SK-N-SH (cell line): ENCODE results near the gene SMC1A. TPM values are rescaled to one million over a fixed set of nuclear protein-coding genes. Genes with fewer than 3 reads are reported as not detected.

Experiments used
- CTCF ChIA-PET: fragments of 300-600, 350-600 bp; formaldehyde crosslinking; extraction: SDS; loops from one replicate; lab custom pipeline; 2021; lab: Yijun Ruan, JAX
- POLR2A ChIA-PET: fragments of 350-600 bp; sonication (Branson Sonifier 250); formaldehyde crosslinking; extraction: SDS; loops from one replicate; lab custom pipeline; 2020; ENCODE audit warnings: antibody characterized with exemption, inconsistent platforms; lab: Yijun Ruan, JAX
- DNase-seq: peaks from one replicate; pipeline ENCODE4 v3.0.0; 2012
- H2AFZ ChIP-seq: fragments of 200-600 bp; sonication (generic); 2 replicates; pipeline ENCODE4 v1.8.1; 2016; ENCODE audit warnings: antibody characterized with exemption, mild to moderate bottlenecking, low read depth
- H3F3A ChIP-seq: fragments of 200-600 bp; sonication (generic); replicated peaks from 2 replicates; pipeline ENCODE3; 2016; ENCODE audit warnings: antibody characterized with exemption, mild to moderate bottlenecking; ENCODE audit not compliant: insufficient read depth
- H3K27ac ChIP-seq, 2 experiments: fragments of 200-500 bp in 1 of 2; fragments of 200-600 bp in 1 of 2; sonication (Bioruptor generic) in 1 of 2; sonication (generic), shearing (Covaris generic) in 1 of 2; 2 replicates each; pipeline versions ENCODE4 v1.5.1 to v1.6.1; 2014 to 2016; ENCODE audit warnings: low read depth in 2 of 2, inconsistent platforms in 1 of 2, low read length in 1 of 2, mild to moderate bottlenecking in 1 of 2, mixed read lengths in 1 of 2
- H3K27me3 ChIP-seq: fragments of 200-600 bp; sonication (generic), shearing (Covaris generic); 2 replicates; pipeline ENCODE4 v1.6.1; 2016; ENCODE audit warnings: mixed run types; ENCODE audit not compliant: insufficient read depth
- H3K36me3 ChIP-seq, 2 experiments: fragments of 200-500 bp in 1 of 2; fragments of 200-600 bp in 1 of 2; sonication (Bioruptor generic) in 1 of 2; sonication (generic) in 1 of 2; replicated peaks in 1 of 2; 2 replicates each; pipeline versions ENCODE3 to v1.5.1; 2014 to 2016; ENCODE audit warnings: low read length in 1 of 2, mild to moderate bottlenecking in 1 of 2; ENCODE audit not compliant: insufficient read depth in 2 of 2, control insufficient read depth in 1 of 2
- H3K4me1 ChIP-seq, 2 experiments: fragments of 200-500 bp in 1 of 2; fragments of 200-600 bp in 1 of 2; sonication (Bioruptor generic) in 1 of 2; sonication (generic), shearing (Covaris generic) in 1 of 2; 2 replicates each; pipeline versions ENCODE4 v1.5.1 to v1.6.1; 2014 to 2016; ENCODE audit warnings: low read depth in 1 of 2, low read length in 1 of 2, mixed run types in 1 of 2; ENCODE audit not compliant: insufficient read depth in 2 of 2, control insufficient read depth in 1 of 2
- H3K4me2 ChIP-seq: fragments of 200-600 bp; sonication (generic), shearing (Covaris generic); 2 replicates; pipeline ENCODE4 v1.6.1; 2017; ENCODE audit warnings: mixed run types
- H3K4me3 ChIP-seq, 2 experiments: fragments of 200-500 bp in 1 of 2; fragments of 200-600 bp in 1 of 2; sonication (Bioruptor generic) in 1 of 2; sonication (generic), shearing (Covaris generic) in 1 of 2; 2 replicates each; pipeline versions ENCODE4 v1.5.1 to v1.8.1; 2014 to 2016; ENCODE audit warnings: low read depth in 2 of 2, inconsistent platforms in 1 of 2, low read length in 1 of 2, mild to moderate bottlenecking in 1 of 2, mixed read lengths in 1 of 2, moderate library complexity in 1 of 2
- H3K79me2 ChIP-seq: fragments of 200-600 bp; sonication (generic); 2 replicates; pipeline ENCODE4 v1.8.1; 2017; ENCODE audit warnings: mild to moderate bottlenecking; ENCODE audit not compliant: insufficient read depth
- H3K9ac ChIP-seq: fragments of 200-600 bp; sonication (generic); 2 replicates; pipeline ENCODE4 v1.6.1; 2017; ENCODE audit warnings: mixed run types
- H3K9me2 ChIP-seq: fragments of 200-600 bp; sonication (generic); 2 replicates; pipeline ENCODE4 v1.6.1; 2017; ENCODE audit warnings: mixed run types
- H3K9me3 ChIP-seq: fragments of 200-600 bp; sonication (generic); 2 replicates; pipeline ENCODE4 v1.6.1; 2017; ENCODE audit warnings: mixed run types, mild to moderate bottlenecking, moderate library complexity
- H4K20me1 ChIP-seq: fragments of 200-600 bp; sonication (generic); 2 replicates; pipeline ENCODE4 v1.6.1; 2017; ENCODE audit warnings: mild to moderate bottlenecking, mixed run types; ENCODE audit not compliant: insufficient read depth
- EP300 ChIP-seq, 2 experiments: IDR thresholded peaks; 2 replicates each; pipeline versions ENCODE4 v1.4.0 to v1.6.1; 2012; ENCODE audit warnings: borderline replicate concordance in 1 of 2, low read depth in 1 of 2, low read length in 1 of 2
- FOSL2 ChIP-seq: IDR thresholded peaks from 2 replicates; pipeline ENCODE4 v1.4.0; 2012; ENCODE audit warnings: low read depth, mild to moderate bottlenecking, moderate library complexity, borderline replicate concordance
- JUND ChIP-seq: IDR thresholded peaks from 2 replicates; pipeline ENCODE4 v1.4.0; 2012
- MEF2A ChIP-seq: IDR thresholded peaks from 2 replicates; pipeline ENCODE4 v1.4.0; 2012; ENCODE audit warnings: low read depth, borderline replicate concordance
- MXI1 ChIP-seq: IDR thresholded peaks from 2 replicates; pipeline ENCODE4 v1.6.1; 2012; ENCODE audit warnings: mild to moderate bottlenecking, low read depth, low read length, improper control_type of control experiment
- POLR2AphosphoS5 ChIP-seq: IDR thresholded peaks from 2 replicates; pipeline ENCODE4 v1.6.1; 2012; ENCODE audit warnings: low read depth, low read length
- RAD21 ChIP-seq: IDR thresholded peaks from 2 replicates; pipeline ENCODE4 v1.6.1; 2012; ENCODE audit warnings: mild to moderate bottlenecking, low read length
- RCOR1 ChIP-seq: fragments of 150-350 bp; IDR thresholded peaks from 2 replicates; pipeline ENCODE4 v1.6.1; 2017; ENCODE audit warnings: antibody characterized with exemption, low read length
- RFX5 ChIP-seq: IDR thresholded peaks from 2 replicates; pipeline ENCODE4 v1.6.1; 2012; ENCODE audit warnings: mild to moderate bottlenecking, improper control_type of control experiment, low read length
- SMC3 ChIP-seq: IDR thresholded peaks from 2 replicates; pipeline ENCODE4 v1.6.1; 2012; ENCODE audit warnings: low read depth, low read length, improper control_type of control experiment
- TCF12 ChIP-seq: IDR thresholded peaks from 2 replicates; pipeline ENCODE4 v1.4.0; 2012
- TEAD4 ChIP-seq: IDR thresholded peaks from 2 replicates; pipeline ENCODE4 v1.4.0; 2012; ENCODE audit warnings: mild to moderate bottlenecking, borderline replicate concordance; ENCODE audit not compliant: insufficient read depth
- WGBS: methylation state at CpG from one replicate; pipeline ENCODE4 v1.1.6; 2017; ENCODE audit warnings: low lambda C conversion rate; 5-methylcytosine and 5-hydroxymethylcytosine counted together
- polyA plus RNA-seq, 3 experiments: library from polyadenylated mRNA; depleted of rRNA; stranded (reverse); fragments of >200 nt; gene quantifications; 2 replicates each; pipeline ENCODE4 v1.2.3, GENCODE V29; 2012
- TF ChIP-seq, protein P1 (sequence below): IDR thresholded peaks from 2 replicates; pipeline ENCODE4 v1.6.1; 2012; ENCODE audit warnings: mild to moderate bottlenecking, low read depth, low read length, moderate library complexity
- TF ChIP-seq, protein P2 (sequence below): IDR thresholded peaks from 2 replicates; pipeline ENCODE4 v1.4.0; 2012; ENCODE audit warnings: low read depth, borderline replicate concordance
- TF ChIP-seq, protein P3 (sequence below): IDR thresholded peaks from 2 replicates; pipeline ENCODE4; 2012
- TF ChIP-seq, protein P4 (sequence below): fragments of 150-350 bp; IDR thresholded peaks from 2 replicates; pipeline ENCODE4 v1.6.1; 2017; ENCODE audit warnings: antibody characterized with exemption, low read length, low read depth, borderline replicate concordance
- TF ChIP-seq, protein P5 (sequence below): fragments of 200-600 bp; sonication (generic); IDR thresholded peaks from 2 replicates; pipeline ENCODE4 v1.6.1; 2017; ENCODE audit warnings: antibody characterized with exemption, mild to moderate bottlenecking, moderate library complexity

SMC1A gene
- polyA plus RNA-seq, 1 of the 3 experiments (the other 2 are of a cell fraction) = 34.6 TPM

DNA sequence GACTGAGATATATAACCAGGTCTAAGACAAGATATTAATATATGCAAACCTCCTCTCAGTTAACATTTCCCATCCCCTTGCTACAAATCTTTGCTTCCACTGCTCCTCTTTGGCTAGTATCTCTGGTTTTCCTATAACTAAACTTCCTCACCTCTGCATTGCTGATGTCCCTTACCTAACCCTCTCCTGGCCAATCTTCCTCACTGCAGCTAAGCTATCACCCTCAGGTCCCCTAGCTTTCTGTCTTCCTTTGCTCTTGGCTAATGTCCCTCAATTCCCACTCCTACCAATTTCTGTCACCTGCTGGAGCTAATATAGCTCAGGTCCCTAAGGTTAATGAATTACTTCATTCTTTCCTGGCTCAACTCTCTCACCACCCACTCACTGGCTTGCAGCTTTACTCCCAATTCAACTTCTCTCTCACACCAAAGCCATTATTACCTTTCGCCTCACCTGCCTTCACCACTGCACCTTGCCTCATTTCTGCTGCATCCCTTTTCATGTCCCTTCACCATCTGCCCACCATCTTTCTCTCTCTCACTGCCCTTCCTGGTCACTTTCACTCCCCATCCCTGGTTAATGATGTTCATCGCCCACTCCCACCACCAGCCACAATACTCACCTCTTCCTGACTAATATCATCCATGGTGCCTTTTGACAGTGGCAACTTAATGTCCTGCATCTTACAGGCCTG is 26.7 kb downstream of the SMC1A start:
- CTCF ChIA-PET = interaction anchor here (0.8 to 1.8 kb wide), 2 partner anchors 10 to 17 kb away, joined by 3 to 4 read pairs; no protein-coding TSS in a partner anchor
- no peak overlapping the region for H3K4me2 ChIP-seq

DNA sequence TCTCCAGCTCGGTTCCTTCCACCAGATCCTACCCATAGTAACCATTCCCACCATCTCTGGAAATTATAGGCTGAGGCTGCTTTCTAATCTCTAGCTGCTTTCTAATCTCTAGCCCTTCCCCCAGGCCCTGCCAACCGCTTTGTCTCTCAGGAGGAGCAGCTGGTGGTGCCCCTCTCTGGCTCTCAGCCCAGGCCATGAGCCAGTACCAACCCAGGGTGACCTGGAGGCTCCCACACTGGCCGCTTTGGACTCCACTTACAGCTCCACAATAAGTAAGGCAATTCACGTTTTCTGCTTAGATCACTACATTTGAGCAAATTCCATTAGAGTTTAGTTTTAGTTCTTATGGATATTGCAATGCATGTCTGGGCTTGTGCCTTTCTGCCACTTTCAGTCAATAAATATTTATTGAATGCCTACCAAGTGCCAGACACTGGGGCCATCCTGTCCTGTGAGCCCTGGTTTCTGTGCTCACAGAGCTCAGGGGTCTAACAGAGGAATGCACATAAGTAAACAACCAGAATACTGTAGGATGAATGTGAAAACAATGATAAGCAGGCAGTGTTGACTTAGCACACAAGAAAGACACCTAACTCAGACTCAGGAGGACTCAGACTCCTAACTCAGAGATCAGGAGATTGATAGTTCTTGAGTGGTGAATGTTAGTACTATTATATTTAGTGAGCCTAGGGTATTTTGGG is 38.9 kb downstream of the SMC1A start:
- Histone ChIP-seq H4K20me1 (no peaks in the 10 kb centered on the region), H3K9me3 (no peaks in the 10 kb centered on the region), H3K9me2 (no peaks in the 10 kb centered on the region), H3K4me2 (no peak overlapping the region), H3K27ac (peak overlapping the region in 1 of 2 experiments; percentile 9; a peak in 1 of 4 replicates), H3K9ac (no peak overlapping the region), H2AFZ (no peak overlapping the region), H3F3A (no peaks in the 10 kb centered on the region), H3K27me3 (no peaks in the 10 kb centered on the region), H3K79me2 (no peaks in the 10 kb centered on the region), H3K4me3 (no peak overlapping the region), H3K36me3 (peaks cover 44 to 61% of the 10 kb centered on the region in 2 experiments), H3K4me1 (peaks cover 0 to 4% of the 10 kb centered on the region in 2 experiments; a peak in 1 of 4 replicates)
- no peak for TF ChIP-seq JUND
- no peak for TF ChIP-seq RAD21
- TF ChIP-seq, protein P1, sequence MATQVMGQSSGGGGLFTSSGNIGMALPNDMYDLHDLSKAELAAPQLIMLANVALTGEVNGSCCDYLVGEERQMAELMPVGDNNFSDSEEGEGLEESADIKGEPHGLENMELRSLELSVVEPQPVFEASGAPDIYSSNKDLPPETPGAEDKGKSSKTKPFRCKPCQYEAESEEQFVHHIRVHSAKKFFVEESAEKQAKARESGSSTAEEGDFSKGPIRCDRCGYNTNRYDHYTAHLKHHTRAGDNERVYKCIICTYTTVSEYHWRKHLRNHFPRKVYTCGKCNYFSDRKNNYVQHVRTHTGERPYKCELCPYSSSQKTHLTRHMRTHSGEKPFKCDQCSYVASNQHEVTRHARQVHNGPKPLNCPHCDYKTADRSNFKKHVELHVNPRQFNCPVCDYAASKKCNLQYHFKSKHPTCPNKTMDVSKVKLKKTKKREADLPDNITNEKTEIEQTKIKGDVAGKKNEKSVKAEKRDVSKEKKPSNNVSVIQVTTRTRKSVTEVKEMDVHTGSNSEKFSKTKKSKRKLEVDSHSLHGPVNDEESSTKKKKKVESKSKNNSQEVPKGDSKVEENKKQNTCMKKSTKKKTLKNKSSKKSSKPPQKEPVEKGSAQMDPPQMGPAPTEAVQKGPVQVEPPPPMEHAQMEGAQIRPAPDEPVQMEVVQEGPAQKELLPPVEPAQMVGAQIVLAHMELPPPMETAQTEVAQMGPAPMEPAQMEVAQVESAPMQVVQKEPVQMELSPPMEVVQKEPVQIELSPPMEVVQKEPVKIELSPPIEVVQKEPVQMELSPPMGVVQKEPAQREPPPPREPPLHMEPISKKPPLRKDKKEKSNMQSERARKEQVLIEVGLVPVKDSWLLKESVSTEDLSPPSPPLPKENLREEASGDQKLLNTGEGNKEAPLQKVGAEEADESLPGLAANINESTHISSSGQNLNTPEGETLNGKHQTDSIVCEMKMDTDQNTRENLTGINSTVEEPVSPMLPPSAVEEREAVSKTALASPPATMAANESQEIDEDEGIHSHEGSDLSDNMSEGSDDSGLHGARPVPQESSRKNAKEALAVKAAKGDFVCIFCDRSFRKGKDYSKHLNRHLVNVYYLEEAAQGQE = no peak
- TF ChIP-seq, protein P2, sequence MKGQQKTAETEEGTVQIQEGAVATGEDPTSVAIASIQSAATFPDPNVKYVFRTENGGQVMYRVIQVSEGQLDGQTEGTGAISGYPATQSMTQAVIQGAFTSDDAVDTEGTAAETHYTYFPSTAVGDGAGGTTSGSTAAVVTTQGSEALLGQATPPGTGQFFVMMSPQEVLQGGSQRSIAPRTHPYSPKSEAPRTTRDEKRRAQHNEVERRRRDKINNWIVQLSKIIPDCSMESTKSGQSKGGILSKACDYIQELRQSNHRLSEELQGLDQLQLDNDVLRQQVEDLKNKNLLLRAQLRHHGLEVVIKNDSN = no peak
- TF ChIP-seq MEF2A = no peak
- TF ChIP-seq, protein P3, sequence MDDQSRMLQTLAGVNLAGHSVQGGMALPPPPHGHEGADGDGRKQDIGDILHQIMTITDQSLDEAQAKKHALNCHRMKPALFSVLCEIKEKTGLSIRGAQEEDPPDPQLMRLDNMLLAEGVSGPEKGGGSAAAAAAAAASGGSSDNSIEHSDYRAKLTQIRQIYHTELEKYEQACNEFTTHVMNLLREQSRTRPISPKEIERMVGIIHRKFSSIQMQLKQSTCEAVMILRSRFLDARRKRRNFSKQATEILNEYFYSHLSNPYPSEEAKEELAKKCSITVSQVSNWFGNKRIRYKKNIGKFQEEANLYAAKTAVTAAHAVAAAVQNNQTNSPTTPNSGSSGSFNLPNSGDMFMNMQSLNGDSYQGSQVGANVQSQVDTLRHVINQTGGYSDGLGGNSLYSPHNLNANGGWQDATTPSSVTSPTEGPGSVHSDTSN = no peak
- no peak for TF ChIP-seq TEAD4
- TF ChIP-seq, protein P4, sequence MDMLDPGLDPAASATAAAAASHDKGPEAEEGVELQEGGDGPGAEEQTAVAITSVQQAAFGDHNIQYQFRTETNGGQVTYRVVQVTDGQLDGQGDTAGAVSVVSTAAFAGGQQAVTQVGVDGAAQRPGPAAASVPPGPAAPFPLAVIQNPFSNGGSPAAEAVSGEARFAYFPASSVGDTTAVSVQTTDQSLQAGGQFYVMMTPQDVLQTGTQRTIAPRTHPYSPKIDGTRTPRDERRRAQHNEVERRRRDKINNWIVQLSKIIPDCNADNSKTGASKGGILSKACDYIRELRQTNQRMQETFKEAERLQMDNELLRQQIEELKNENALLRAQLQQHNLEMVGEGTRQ = no peak
- no peak for TF ChIP-seq SMC3
- no peak for TF ChIP-seq RFX5
- TF ChIP-seq EP300 (IDR thresholded peaks at IDR 0.05; ENCODE audit: borderline replicate concordance in 1 of 2, low read depth in 1 of 2, low read length in 1 of 2) = no peak
- TF ChIP-seq, protein P5, sequence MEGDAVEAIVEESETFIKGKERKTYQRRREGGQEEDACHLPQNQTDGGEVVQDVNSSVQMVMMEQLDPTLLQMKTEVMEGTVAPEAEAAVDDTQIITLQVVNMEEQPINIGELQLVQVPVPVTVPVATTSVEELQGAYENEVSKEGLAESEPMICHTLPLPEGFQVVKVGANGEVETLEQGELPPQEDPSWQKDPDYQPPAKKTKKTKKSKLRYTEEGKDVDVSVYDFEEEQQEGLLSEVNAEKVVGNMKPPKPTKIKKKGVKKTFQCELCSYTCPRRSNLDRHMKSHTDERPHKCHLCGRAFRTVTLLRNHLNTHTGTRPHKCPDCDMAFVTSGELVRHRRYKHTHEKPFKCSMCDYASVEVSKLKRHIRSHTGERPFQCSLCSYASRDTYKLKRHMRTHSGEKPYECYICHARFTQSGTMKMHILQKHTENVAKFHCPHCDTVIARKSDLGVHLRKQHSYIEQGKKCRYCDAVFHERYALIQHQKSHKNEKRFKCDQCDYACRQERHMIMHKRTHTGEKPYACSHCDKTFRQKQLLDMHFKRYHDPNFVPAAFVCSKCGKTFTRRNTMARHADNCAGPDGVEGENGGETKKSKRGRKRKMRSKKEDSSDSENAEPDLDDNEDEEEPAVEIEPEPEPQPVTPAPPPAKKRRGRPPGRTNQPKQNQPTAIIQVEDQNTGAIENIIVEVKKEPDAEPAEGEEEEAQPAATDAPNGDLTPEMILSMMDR = no peak
- no peak for TF ChIP-seq MXI1
- TF ChIP-seq TCF12 = no peak
- POLR2A ChIA-PET = no interaction called here
- WGBS = 85% methylated on average over 4 of the region's 4 CpGs
- DNase-seq = no peak
- CTCF ChIA-PET = interaction anchor here (0.7 to 1.0 kb wide), 2 partner anchors 14 to 66 kb away, joined by 3 read pairs; no protein-coding TSS in a partner anchor

More for the DNA sequence above, 26.7 kb downstream of the SMC1A start:
- H3K27ac ChIP-seq = no peak overlapping the region
- no peaks in the 10 kb centered on the region for H3K4me1 ChIP-seq
- no peaks in the 10 kb centered on the region for H3K79me2 ChIP-seq
- no peak overlapping the region for H3K9ac ChIP-seq
- WGBS = 96% methylated on average over 2 of the region's 2 CpGs
- no peaks in the 10 kb centered on the region for H3K9me2 ChIP-seq
- TF ChIP-seq EP300 (IDR thresholded peaks at IDR 0.05; ENCODE audit: borderline replicate concordance in 1 of 2, low read depth in 1 of 2, low read length in 1 of 2) (no peak), MXI1 (no peak), POLR2AphosphoS5 (no peak), RCOR1 (no peak), FOSL2 (no peak)
- POLR2A ChIA-PET = no interaction called here
- H4K20me1 ChIP-seq = no peaks in the 10 kb centered on the region
- no peak for DNase-seq
- H3K9me3 ChIP-seq = no peaks in the 10 kb centered on the region
- H3K4me3 ChIP-seq = no peak overlapping the region
- no peak overlapping the region for H2AFZ ChIP-seq
- H3F3A ChIP-seq = no peaks in the 10 kb centered on the region
- H3K36me3 ChIP-seq = peaks cover 37 to 39% of the 10 kb centered on the region in 2 experiments
- no peaks in the 10 kb centered on the region for H3K27me3 ChIP-seq
